Neural cell (in vitro differentiated cells): ENCODE data around the gene PTGES. TPM values are rescaled to one million over a fixed set of nuclear protein-coding genes. Genes with fewer than 3 reads are reported as not detected.
A peak's percentile ranks its signal among the peaks of the same experiment; 100 is the strongest.

Experiments used
- H2AFZ ChIP-seq: fragments of 200-600, 300-800 bp; sonication (generic), shearing (Covaris generic); 2 replicates; pipeline ENCODE4 v1.6.0; 2014; ENCODE audit warnings: low read depth, mild to moderate bottlenecking, antibody characterized with exemption, low read length, moderate library complexity
- H3F3A ChIP-seq: fragments of 200-600 bp; shearing (Covaris generic); 2 replicates; pipeline ENCODE4 v1.6.1; 2016; ENCODE audit warnings: mild to moderate bottlenecking, moderate library complexity, mixed read lengths, antibody characterized with exemption, low read length; ENCODE audit not compliant: insufficient read depth, poor library complexity, severe bottlenecking
- H3K27ac ChIP-seq: fragments of 200-600, 300-800 bp; sonication (generic), shearing (Covaris generic); 2 replicates; pipeline ENCODE4 v1.5.1; 2014; ENCODE audit warnings: mild to moderate bottlenecking, low read length, moderate library complexity
- H3K27me3 ChIP-seq: fragments of 300-800, 200-600 bp; sonication (generic), shearing (Covaris generic); 2 replicates; pipeline ENCODE4 v1.6.0; 2014; ENCODE audit warnings: mild to moderate bottlenecking, low read depth, low read length, moderate library complexity; ENCODE audit not compliant: insufficient read depth
- H3K36me3 ChIP-seq: fragments of 300-800, 200-600 bp; sonication (generic), shearing (Covaris generic); 2 replicates; pipeline ENCODE4 v1.5.1; 2014; ENCODE audit warnings: mild to moderate bottlenecking, antibody characterized with exemption, low read length, moderate library complexity; ENCODE audit not compliant: insufficient read depth
- H3K4me2 ChIP-seq: fragments of 300-800, 200-600 bp; sonication (generic), shearing (Covaris generic); 2 replicates; pipeline ENCODE4 v1.6.0; 2014; ENCODE audit warnings: mild to moderate bottlenecking, low read length
- H3K4me3 ChIP-seq: fragments of 300-800, 200-600 bp; sonication (generic), shearing (Covaris generic); 2 replicates; pipeline ENCODE4 v1.5.1; 2014; ENCODE audit warnings: mild to moderate bottlenecking, low read length, moderate library complexity
- H3K79me2 ChIP-seq: fragments of 200-600 bp; shearing (Covaris generic); replicated peaks from 2 replicates; pipeline ENCODE4 v1.6.0; 2014; ENCODE audit warnings: mild to moderate bottlenecking, low read length, moderate library complexity; ENCODE audit not compliant: insufficient read depth
- H3K9ac ChIP-seq: fragments of 300-800, 200-600 bp; sonication (generic), shearing (Covaris generic); 2 replicates; pipeline ENCODE4 v1.6.1; 2016; ENCODE audit warnings: mild to moderate bottlenecking, low read length, mixed read lengths
- H3K9me2 ChIP-seq: fragments of 200-600 bp; shearing (Covaris generic); 2 replicates; pipeline ENCODE4 v1.6.1; 2016; ENCODE audit warnings: mild to moderate bottlenecking, low read length, mixed read lengths; ENCODE audit not compliant: insufficient read depth
- H3K9me3 ChIP-seq: fragments of 200-600, 300-800 bp; sonication (generic), shearing (Covaris generic); 2 replicates; pipeline ENCODE4 v1.6.1; 2016; ENCODE audit warnings: mild to moderate bottlenecking, mixed run types, low read length, moderate library complexity, mixed read lengths
- H4K20me1 ChIP-seq: fragments of 200-600 bp; shearing (Covaris generic); 2 replicates; pipeline ENCODE4 v1.6.1; 2016; ENCODE audit warnings: mild to moderate bottlenecking, mixed run types; ENCODE audit not compliant: insufficient read depth
- EP300 ChIP-seq: fragments of 450-650 bp; conservative IDR thresholded peaks from 2 replicates; pipeline ENCODE4 v1.6.1; 2014; ENCODE audit warnings: antibody characterized with exemption, mild to moderate bottlenecking, moderate library complexity; ENCODE audit not compliant: poor library complexity, severe bottlenecking
- EZH2 ChIP-seq: fragments of 200-600, 300-800 bp; shearing (Covaris generic), sonication (generic); IDR thresholded peaks from 2 replicates; pipeline ENCODE4 v1.6.1; 2014; ENCODE audit warnings: antibody characterized with exemption, low read length, borderline replicate concordance, mild to moderate bottlenecking; ENCODE audit not compliant: insufficient read depth, poor library complexity, severe bottlenecking
- MXI1 ChIP-seq: fragments of 450-650 bp; conservative IDR thresholded peaks from 2 replicates; pipeline ENCODE4 v1.6.1; 2014; ENCODE audit warnings: antibody characterized with exemption, mild to moderate bottlenecking; ENCODE audit not compliant: poor library complexity, severe bottlenecking
- POLR2AphosphoS5 ChIP-seq: IDR thresholded peaks from 2 replicates; pipeline ENCODE4 v1.6.1; 2012
- RAD21 ChIP-seq: fragments of 450-650 bp; conservative IDR thresholded peaks from 2 replicates; pipeline ENCODE4 v1.6.1; 2014; ENCODE audit warnings: antibody characterized with exemption, mild to moderate bottlenecking, moderate library complexity
- SMC3 ChIP-seq: fragments of 450-650 bp; conservative IDR thresholded peaks from 2 replicates; pipeline ENCODE4 v1.6.1; 2014; ENCODE audit warnings: antibody characterized with exemption, mild to moderate bottlenecking, moderate library complexity; ENCODE audit not compliant: poor library complexity
- TAF1 ChIP-seq: IDR thresholded peaks from 2 replicates; pipeline ENCODE4 v1.6.1; 2012; ENCODE audit warnings: low read depth
- polyA plus RNA-seq: library from polyadenylated mRNA; depleted of rRNA; stranded (reverse); fragments of >200 nt; gene quantifications from 2 replicates; pipeline ENCODE4 v1.2.3, GENCODE V29; 2014
- TF ChIP-seq, protein P1 (sequence below): IDR thresholded peaks from 2 replicates; pipeline ENCODE4 v1.6.1; 2012; ENCODE audit warnings: borderline replicate concordance
- TF ChIP-seq, protein P2 (sequence below): fragments of 450-650 bp; IDR thresholded peaks from 2 replicates; pipeline ENCODE4 v1.5.1; 2014; ENCODE audit warnings: antibody characterized with exemption, mild to moderate bottlenecking, moderate library complexity; ENCODE audit not compliant: poor library complexity, severe bottlenecking

Gene PTGES
- polyA plus RNA-seq, 1 donor from 2014 or later, result 0.63 TPM

DNA sequence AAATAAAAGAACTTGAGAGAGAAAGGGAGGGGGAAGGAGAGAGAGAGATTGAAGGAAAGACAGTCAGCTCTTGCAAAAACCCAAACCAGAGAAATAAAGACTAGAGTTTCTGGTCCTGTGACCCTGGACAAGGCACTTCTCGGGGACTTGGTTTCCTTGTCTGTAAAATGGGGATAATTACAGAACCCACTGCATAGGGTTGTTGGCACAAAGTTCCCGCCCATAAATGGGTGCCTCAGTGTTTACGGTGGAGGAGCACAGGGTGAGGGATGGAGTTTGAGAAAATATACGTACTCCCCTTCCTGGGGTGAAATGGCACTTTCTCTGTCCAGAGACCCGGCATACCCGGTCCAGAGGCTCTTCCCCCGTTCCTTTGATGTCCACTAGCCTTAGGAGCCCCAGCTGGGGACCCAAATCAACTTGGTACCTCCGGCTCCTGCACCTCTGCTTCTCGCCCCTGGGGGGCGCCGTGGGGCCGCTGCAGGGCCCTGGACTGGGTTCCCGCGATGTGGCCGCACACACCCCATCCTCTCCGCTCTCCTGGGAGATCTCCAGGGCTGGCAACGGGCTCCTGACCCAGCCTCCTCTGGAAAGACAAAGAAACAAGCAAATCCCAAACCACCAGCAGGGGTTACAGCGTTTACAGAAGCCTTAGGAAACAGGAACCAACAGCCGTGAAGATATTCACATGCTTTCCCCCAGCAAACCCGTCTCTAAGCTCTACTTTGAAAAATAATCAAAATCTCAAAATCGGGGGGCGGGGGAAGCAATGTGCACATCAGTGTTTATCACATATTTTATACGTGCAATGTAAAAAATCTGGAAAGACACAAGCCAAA lies 26.3 kb downstream of the PTGES start:
- Histone ChIP-seq H3K79me2 (no peaks in the 10 kb centered on the region), H3K27ac (no peak overlapping the region), H3F3A (no peaks in the 10 kb centered on the region), H3K36me3 (no peaks in the 10 kb centered on the region), H3K4me2 (no peak overlapping the region), H3K9ac (no peak overlapping the region), H4K20me1 (no peaks in the 10 kb centered on the region), H3K9me2 (no peaks in the 10 kb centered on the region), H2AFZ (no peak overlapping the region), H3K4me3 (no peak overlapping the region), H3K27me3 (no peaks in the 10 kb centered on the region), H3K9me3 (no peaks in the 10 kb centered on the region)
- no peak for TF ChIP-seq MXI1
- no peak for TF ChIP-seq TAF1
- TF ChIP-seq, protein P1, sequence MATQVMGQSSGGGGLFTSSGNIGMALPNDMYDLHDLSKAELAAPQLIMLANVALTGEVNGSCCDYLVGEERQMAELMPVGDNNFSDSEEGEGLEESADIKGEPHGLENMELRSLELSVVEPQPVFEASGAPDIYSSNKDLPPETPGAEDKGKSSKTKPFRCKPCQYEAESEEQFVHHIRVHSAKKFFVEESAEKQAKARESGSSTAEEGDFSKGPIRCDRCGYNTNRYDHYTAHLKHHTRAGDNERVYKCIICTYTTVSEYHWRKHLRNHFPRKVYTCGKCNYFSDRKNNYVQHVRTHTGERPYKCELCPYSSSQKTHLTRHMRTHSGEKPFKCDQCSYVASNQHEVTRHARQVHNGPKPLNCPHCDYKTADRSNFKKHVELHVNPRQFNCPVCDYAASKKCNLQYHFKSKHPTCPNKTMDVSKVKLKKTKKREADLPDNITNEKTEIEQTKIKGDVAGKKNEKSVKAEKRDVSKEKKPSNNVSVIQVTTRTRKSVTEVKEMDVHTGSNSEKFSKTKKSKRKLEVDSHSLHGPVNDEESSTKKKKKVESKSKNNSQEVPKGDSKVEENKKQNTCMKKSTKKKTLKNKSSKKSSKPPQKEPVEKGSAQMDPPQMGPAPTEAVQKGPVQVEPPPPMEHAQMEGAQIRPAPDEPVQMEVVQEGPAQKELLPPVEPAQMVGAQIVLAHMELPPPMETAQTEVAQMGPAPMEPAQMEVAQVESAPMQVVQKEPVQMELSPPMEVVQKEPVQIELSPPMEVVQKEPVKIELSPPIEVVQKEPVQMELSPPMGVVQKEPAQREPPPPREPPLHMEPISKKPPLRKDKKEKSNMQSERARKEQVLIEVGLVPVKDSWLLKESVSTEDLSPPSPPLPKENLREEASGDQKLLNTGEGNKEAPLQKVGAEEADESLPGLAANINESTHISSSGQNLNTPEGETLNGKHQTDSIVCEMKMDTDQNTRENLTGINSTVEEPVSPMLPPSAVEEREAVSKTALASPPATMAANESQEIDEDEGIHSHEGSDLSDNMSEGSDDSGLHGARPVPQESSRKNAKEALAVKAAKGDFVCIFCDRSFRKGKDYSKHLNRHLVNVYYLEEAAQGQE, result no peak
- TF ChIP-seq, protein P2, sequence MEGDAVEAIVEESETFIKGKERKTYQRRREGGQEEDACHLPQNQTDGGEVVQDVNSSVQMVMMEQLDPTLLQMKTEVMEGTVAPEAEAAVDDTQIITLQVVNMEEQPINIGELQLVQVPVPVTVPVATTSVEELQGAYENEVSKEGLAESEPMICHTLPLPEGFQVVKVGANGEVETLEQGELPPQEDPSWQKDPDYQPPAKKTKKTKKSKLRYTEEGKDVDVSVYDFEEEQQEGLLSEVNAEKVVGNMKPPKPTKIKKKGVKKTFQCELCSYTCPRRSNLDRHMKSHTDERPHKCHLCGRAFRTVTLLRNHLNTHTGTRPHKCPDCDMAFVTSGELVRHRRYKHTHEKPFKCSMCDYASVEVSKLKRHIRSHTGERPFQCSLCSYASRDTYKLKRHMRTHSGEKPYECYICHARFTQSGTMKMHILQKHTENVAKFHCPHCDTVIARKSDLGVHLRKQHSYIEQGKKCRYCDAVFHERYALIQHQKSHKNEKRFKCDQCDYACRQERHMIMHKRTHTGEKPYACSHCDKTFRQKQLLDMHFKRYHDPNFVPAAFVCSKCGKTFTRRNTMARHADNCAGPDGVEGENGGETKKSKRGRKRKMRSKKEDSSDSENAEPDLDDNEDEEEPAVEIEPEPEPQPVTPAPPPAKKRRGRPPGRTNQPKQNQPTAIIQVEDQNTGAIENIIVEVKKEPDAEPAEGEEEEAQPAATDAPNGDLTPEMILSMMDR, result peak; percentile 58
- no peak for TF ChIP-seq EP300

DNA sequence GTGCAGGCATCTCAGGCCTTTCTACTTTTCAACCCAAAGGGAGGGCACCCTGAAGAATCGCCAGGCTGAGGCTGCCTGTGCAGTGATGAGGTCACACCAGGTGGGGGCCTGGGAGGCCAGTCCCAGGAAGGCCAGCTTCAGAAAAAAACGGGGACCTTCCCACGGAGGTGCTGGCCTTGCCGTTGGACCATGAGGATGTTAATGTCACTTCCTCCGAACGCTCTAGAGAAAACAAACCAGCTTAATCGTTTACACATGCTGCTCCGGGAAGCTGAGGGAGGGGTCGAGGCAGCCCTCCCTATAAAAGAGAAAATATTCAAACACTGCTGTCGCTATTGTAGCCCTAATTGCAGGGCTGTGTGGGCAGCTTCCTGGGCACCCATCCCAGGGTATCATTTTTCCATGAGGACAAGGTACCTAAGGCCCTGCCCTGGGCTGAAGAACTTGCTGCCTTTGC lies 27.0 kb downstream of the PTGES start:
- Histone ChIP-seq H3K9me2 (no peaks in the 10 kb centered on the region), H3K9ac (no peak overlapping the region), H3K4me2 (no peak overlapping the region), H3K27me3 (no peaks in the 10 kb centered on the region), H3K36me3 (no peaks in the 10 kb centered on the region), H2AFZ (no peak overlapping the region), H3K79me2 (no peaks in the 10 kb centered on the region), H3F3A (no peaks in the 10 kb centered on the region), H3K4me3 (no peak overlapping the region), H3K9me3 (no peaks in the 10 kb centered on the region), H3K27ac (no peak overlapping the region), H4K20me1 (no peaks in the 10 kb centered on the region)
- TF ChIP-seq, protein P1, result no peak
- TF ChIP-seq POLR2AphosphoS5, result no peak
- TF ChIP-seq, protein P2, result no peak
- TF ChIP-seq MXI1, result no peak
- TF ChIP-seq TAF1, result no peak
- TF ChIP-seq EP300, result no peak
- no peak for TF ChIP-seq SMC3
- no peak for TF ChIP-seq EZH2
- TF ChIP-seq RAD21, result no peak
